Ishikawa (cell line): ENCODE measurements around the gene TERT.

ENCODE experiments used
- CREB1 ChIP-seq: IDR thresholded peaks from 2 replicates; pipeline ENCODE4 v1.6.1; 2012; ENCODE audit warnings: low read depth
- EP300 ChIP-seq: IDR thresholded peaks from 2 replicates; pipeline ENCODE4 v1.6.1; 2012; ENCODE audit warnings: borderline replicate concordance
- FOXM1 ChIP-seq: IDR thresholded peaks from 2 replicates; pipeline ENCODE4 v1.6.1; 2012; ENCODE audit warnings: low read depth, borderline replicate concordance
- MAX ChIP-seq: IDR thresholded peaks from 2 replicates; pipeline ENCODE4 v1.6.1; 2012
- TAF1 ChIP-seq: IDR thresholded peaks from 2 replicates; pipeline ENCODE4 v1.6.1; 2012; ENCODE audit warnings: low read depth, mild to moderate bottlenecking
- TCF12 ChIP-seq: IDR thresholded peaks from 2 replicates; pipeline ENCODE4 v1.6.1; 2012; ENCODE audit warnings: low read depth
- ZBTB7A ChIP-seq: IDR thresholded peaks from 2 replicates; pipeline ENCODE4 v1.6.1; 2012; ENCODE audit warnings: low read depth

GRCh38 chr5:1297243-1297642 lies 2.4 kb upstream of the TERT start:
- TF ChIP-seq TAF1 (no peak), EP300 (no peak), FOXM1 (no peak), MAX (no peak), ZBTB7A (no peak), TCF12 (no peak), CREB1 (no peak)
